ENCODE data around the gene NCKAP1.

GRCh38 chr2:183070942-183071844 is 32.9 kb upstream of the NCKAP1 start:
- TF ChIP-seq CTCF (IDR thresholded peaks at IDR 0.05) (peak in 1 of 4 experiments; percentile 11), POLR2A (IDR thresholded peaks at IDR 0.05) (no peak), POLR2AphosphoS5 (IDR thresholded peaks at IDR 0.05) (no peak)
